Measurements from ENCODE around the gene COMMD9. TPM values are rescaled to one million over a fixed set of nuclear protein-coding genes. Genes with fewer than 3 reads are reported as not detected.

The COMMD9 gene
- total and polyA plus RNA-seq, 4 donors, result 22.9 to 50.8 (median 28.3) TPM

DNA sequence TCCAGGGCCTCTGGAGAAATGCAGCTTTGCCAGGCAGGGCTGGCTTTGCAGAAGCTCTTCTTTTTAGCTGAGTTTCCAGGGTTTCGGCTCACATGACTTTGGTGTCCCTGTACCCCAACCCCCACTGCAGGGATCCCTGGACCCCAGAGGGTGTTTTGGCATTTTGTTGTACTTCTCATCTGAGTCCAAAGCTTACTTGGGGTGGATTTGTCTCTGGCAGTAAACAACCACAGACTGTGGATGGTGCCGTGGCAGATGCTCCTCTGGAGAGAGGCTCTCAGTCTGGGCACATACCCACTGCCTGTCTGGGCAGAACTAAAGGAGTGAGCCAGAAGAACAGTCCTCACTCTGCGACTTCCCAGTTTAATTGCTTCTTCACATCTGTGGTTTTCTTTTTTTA is 49.6 kb downstream of the COMMD9 start:
- Histone ChIP-seq H3K4me3 (ENCODE audit: low read depth in 1 of 3, low read length in 3 of 3) (no peak overlapping the region), H3K27ac (ENCODE audit: low read depth in 1 of 2, low read length in 2 of 2) (no peak overlapping the region), H3K27me3 (ENCODE audit: control insufficient read depth in 4 of 4, insufficient read depth in 4 of 4, low read length in 3 of 4) (no peaks in the 10 kb centered on the region), H3K36me3 (ENCODE audit: control insufficient read depth in 4 of 4, insufficient read depth in 3 of 4, low read depth in 1 of 4, low read length in 3 of 4) (no peaks in the 10 kb centered on the region), H3K9ac (ENCODE audit: low read depth in 1 of 2, low read length in 2 of 2) (no peak overlapping the region), H3K9me3 (ENCODE audit: control insufficient read depth in 4 of 4, low read length in 3 of 4) (no peaks in the 10 kb centered on the region), H3K4me1 (ENCODE audit: control insufficient read depth in 4 of 4, insufficient read depth in 4 of 4, low read length in 3 of 4) (no peaks in the 10 kb centered on the region)
- TF ChIP-seq HNF4G (IDR thresholded peaks at IDR 0.05) (no peak), JUND (IDR thresholded peaks at IDR 0.05) (no peak), FOXA2 (IDR thresholded peaks at IDR 0.05) (no peak), SP1 (IDR thresholded peaks at IDR 0.05) (no peak), YY1 (IDR thresholded peaks at IDR 0.05) (no peak), NR2F2 (IDR thresholded peaks at IDR 0.05) (no peak), ZBTB33 (IDR thresholded peaks at IDR 0.05) (no peak), FOXA1 (IDR thresholded peaks at IDR 0.05) (no peak), HNF4A (conservative IDR thresholded peaks at IDR 0.05) (no peak)
- TF ChIP-seq, protein P1, sequence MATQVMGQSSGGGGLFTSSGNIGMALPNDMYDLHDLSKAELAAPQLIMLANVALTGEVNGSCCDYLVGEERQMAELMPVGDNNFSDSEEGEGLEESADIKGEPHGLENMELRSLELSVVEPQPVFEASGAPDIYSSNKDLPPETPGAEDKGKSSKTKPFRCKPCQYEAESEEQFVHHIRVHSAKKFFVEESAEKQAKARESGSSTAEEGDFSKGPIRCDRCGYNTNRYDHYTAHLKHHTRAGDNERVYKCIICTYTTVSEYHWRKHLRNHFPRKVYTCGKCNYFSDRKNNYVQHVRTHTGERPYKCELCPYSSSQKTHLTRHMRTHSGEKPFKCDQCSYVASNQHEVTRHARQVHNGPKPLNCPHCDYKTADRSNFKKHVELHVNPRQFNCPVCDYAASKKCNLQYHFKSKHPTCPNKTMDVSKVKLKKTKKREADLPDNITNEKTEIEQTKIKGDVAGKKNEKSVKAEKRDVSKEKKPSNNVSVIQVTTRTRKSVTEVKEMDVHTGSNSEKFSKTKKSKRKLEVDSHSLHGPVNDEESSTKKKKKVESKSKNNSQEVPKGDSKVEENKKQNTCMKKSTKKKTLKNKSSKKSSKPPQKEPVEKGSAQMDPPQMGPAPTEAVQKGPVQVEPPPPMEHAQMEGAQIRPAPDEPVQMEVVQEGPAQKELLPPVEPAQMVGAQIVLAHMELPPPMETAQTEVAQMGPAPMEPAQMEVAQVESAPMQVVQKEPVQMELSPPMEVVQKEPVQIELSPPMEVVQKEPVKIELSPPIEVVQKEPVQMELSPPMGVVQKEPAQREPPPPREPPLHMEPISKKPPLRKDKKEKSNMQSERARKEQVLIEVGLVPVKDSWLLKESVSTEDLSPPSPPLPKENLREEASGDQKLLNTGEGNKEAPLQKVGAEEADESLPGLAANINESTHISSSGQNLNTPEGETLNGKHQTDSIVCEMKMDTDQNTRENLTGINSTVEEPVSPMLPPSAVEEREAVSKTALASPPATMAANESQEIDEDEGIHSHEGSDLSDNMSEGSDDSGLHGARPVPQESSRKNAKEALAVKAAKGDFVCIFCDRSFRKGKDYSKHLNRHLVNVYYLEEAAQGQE (IDR thresholded peaks at IDR 0.05), result no peak
- no peak for DNase-seq (ENCODE audit: low spot score)
- 94% methylated on average over 3 of the region's 3 CpGs for WGBS

- TF ChIP-seq ZBTB33 (IDR thresholded peaks at IDR 0.05) (no peak), YY1 (IDR thresholded peaks at IDR 0.05) (no peak)
- 90% methylated on average over 1 of the region's 1 CpG for whole genome bisulfite sequencing
- Histone ChIP-seq H3K4me1 (ENCODE audit: control insufficient read depth in 4 of 4, insufficient read depth in 4 of 4, low read length in 3 of 4) (no peaks in the 10 kb centered on the region), H3K27me3 (ENCODE audit: control insufficient read depth in 4 of 4, insufficient read depth in 4 of 4, low read length in 3 of 4) (no peaks in the 10 kb centered on the region), H3K36me3 (ENCODE audit: control insufficient read depth in 4 of 4, insufficient read depth in 3 of 4, low read depth in 1 of 4, low read length in 3 of 4) (no peaks in the 10 kb centered on the region), H3K4me3 (ENCODE audit: low read depth in 1 of 3, low read length in 3 of 3) (no peak overlapping the region), H3K9ac (ENCODE audit: low read depth in 1 of 2, low read length in 2 of 2) (no peak overlapping the region), H3K27ac (ENCODE audit: low read depth in 1 of 2, low read length in 2 of 2) (no peak overlapping the region), H3K9me3 (ENCODE audit: control insufficient read depth in 4 of 4, low read length in 3 of 4) (no peaks in the 10 kb centered on the region)
- no peak for DNase-seq (ENCODE audit: low spot score)
Measured at GRCh38 chr11:36238881-36239280, 50.3 kb downstream of the COMMD9 start.

- no peak overlapping the region for H3K9ac ChIP-seq (ENCODE audit: low read depth in 1 of 2, low read length in 2 of 2)
- no peaks in the 10 kb centered on the region for H3K9me3 ChIP-seq (ENCODE audit: control insufficient read depth in 4 of 4, low read length in 3 of 4)
- no peak for TF ChIP-seq YY1 (IDR thresholded peaks at IDR 0.05)
- TF ChIP-seq, protein P1 (IDR thresholded peaks at IDR 0.05), result no peak
- TF ChIP-seq ZBTB33 (IDR thresholded peaks at IDR 0.05), result no peak
- no peak for TF ChIP-seq FOXA1 (IDR thresholded peaks at IDR 0.05)
- TF ChIP-seq NR2F2 (IDR thresholded peaks at IDR 0.05), result no peak
- TF ChIP-seq SP1 (IDR thresholded peaks at IDR 0.05), result no peak
- TF ChIP-seq JUND (IDR thresholded peaks at IDR 0.05), result no peak
- no peaks in the 10 kb centered on the region for H3K36me3 ChIP-seq (ENCODE audit: control insufficient read depth in 4 of 4, insufficient read depth in 3 of 4, low read depth in 1 of 4, low read length in 3 of 4)
- no peaks in the 10 kb centered on the region for H3K27me3 ChIP-seq (ENCODE audit: control insufficient read depth in 4 of 4, insufficient read depth in 4 of 4, low read length in 3 of 4)
- H3K4me3 ChIP-seq (ENCODE audit: low read depth in 1 of 3, low read length in 3 of 3), result no peak overlapping the region
- no peak for DNase-seq (ENCODE audit: low spot score)
- H3K4me1 ChIP-seq (ENCODE audit: control insufficient read depth in 4 of 4, insufficient read depth in 4 of 4, low read length in 3 of 4), result no peaks in the 10 kb centered on the region
- no peak overlapping the region for H3K27ac ChIP-seq (ENCODE audit: low read depth in 1 of 2, low read length in 2 of 2)
Measured at GRCh38 chr11:36238036-36238631, 51.1 kb downstream of the COMMD9 start.
